ENCODE data around the gene RNASEL. TPM values are rescaled to one million over a fixed set of nuclear protein-coding genes. Genes with fewer than 3 reads are reported as not detected.
A peak's percentile ranks its signal among the peaks of the same experiment; 100 is the strongest.

The RNASEL gene
- total RNA-seq, 1 donor from 2014 or later: 4.2 TPM

- no peaks in the 10 kb centered on the region for H3K27me3 Mint-ChIP-seq (ENCODE audit: unreplicated experiment)
- H3K4me3 Mint-ChIP-seq (ENCODE audit: unreplicated experiment): no peak overlapping the region
- TF ChIP-seq CTCF (IDR thresholded peaks at IDR 0.05): no peak
- no peaks in the 10 kb centered on the region for H3K9me3 Mint-ChIP-seq (ENCODE audit: unreplicated experiment)
- H3K36me3 Mint-ChIP-seq (ENCODE audit: unreplicated experiment): no peaks in the 10 kb centered on the region
- peaks cover 38% of the 10 kb centered on the region for H3K4me1 Mint-ChIP-seq (ENCODE audit: unreplicated experiment)
- no peak overlapping the region for H3K27ac Mint-ChIP-seq (ENCODE audit: unreplicated experiment)
- no peak for DNase-seq (ENCODE audit: extremely low spot score, unreplicated experiment)
Observed at GRCh38 chr1:182626527-182626926, 37.5 kb upstream of the RNASEL start.

DNA sequence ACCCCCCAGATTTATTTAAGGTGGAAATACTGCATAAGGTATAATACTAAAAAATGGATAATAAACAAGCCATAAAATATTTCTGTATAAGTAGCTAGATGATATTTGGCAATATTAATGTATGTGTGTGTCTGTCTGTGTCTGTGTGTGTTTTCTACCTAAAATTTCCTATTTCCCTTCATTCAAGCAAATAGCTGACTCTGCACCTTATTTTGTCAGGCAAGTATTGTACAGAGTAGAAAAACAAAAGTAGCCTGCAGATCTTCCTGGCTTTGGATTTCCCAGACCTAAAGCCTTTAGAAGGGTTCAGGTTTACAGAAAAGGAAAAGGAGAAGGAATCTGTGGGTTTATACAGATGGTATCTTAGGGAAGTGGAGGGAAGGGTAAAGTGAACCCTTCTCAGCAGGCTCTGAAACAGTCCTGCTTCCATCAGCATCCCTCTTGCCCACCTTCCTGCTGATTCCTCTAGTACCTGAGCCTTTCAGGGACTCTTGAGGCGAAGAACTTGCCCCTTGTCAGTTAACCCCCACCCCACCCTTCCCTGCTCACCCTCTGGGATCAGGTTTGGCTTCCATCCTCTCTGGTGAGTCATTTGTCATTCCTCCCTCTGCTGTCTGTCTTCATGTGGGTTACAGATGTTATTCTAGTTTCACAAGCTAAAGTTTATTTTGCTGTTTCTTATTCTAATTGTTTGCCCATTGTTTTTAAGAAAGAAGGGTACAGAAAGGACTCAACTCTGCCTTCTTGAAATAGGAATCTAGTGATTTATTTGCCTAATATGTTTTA lies 36.9 kb upstream of the RNASEL start:
- Mint-ChIP-seq H3K4me1 (ENCODE audit: unreplicated experiment) (peaks cover 38% of the 10 kb centered on the region), H3K4me3 (ENCODE audit: unreplicated experiment) (no peak overlapping the region), H3K36me3 (ENCODE audit: unreplicated experiment) (peaks cover 1% of the 10 kb centered on the region), H3K27ac (ENCODE audit: unreplicated experiment) (peak overlapping the region; percentile 66), H3K9me3 (ENCODE audit: unreplicated experiment) (peaks cover 3% of the 10 kb centered on the region), H3K27me3 (ENCODE audit: unreplicated experiment) (no peaks in the 10 kb centered on the region)
- no peak for TF ChIP-seq CTCF (IDR thresholded peaks at IDR 0.05)
- no peak for DNase-seq (ENCODE audit: extremely low spot score, unreplicated experiment)

GRCh38 chr1:182625024-182625423 lies 36.0 kb upstream of the RNASEL start:
- no peak for DNase-seq (ENCODE audit: extremely low spot score, unreplicated experiment)
- Mint-ChIP-seq H3K27ac (ENCODE audit: unreplicated experiment) (peak overlapping the region; percentile 66), H3K4me3 (ENCODE audit: unreplicated experiment) (no peak overlapping the region), H3K4me1 (ENCODE audit: unreplicated experiment) (peaks cover 38% of the 10 kb centered on the region), H3K27me3 (ENCODE audit: unreplicated experiment) (no peaks in the 10 kb centered on the region), H3K36me3 (ENCODE audit: unreplicated experiment) (peaks cover 3% of the 10 kb centered on the region), H3K9me3 (ENCODE audit: unreplicated experiment) (peaks cover 4% of the 10 kb centered on the region)
- no peak for TF ChIP-seq CTCF (IDR thresholded peaks at IDR 0.05)

GRCh38 chr1:182624577-182624976 lies 35.5 kb upstream of the RNASEL start:
- DNase-seq (ENCODE audit: extremely low spot score, unreplicated experiment): no peak
- Mint-ChIP-seq H3K36me3 (ENCODE audit: unreplicated experiment) (peaks cover 3% of the 10 kb centered on the region), H3K27me3 (ENCODE audit: unreplicated experiment) (no peaks in the 10 kb centered on the region), H3K4me1 (ENCODE audit: unreplicated experiment) (peaks cover 38% of the 10 kb centered on the region), H3K9me3 (ENCODE audit: unreplicated experiment) (peaks cover 5% of the 10 kb centered on the region), H3K27ac (ENCODE audit: unreplicated experiment) (no peak overlapping the region), H3K4me3 (ENCODE audit: unreplicated experiment) (no peak overlapping the region)
- TF ChIP-seq CTCF (IDR thresholded peaks at IDR 0.05): no peak

DNA sequence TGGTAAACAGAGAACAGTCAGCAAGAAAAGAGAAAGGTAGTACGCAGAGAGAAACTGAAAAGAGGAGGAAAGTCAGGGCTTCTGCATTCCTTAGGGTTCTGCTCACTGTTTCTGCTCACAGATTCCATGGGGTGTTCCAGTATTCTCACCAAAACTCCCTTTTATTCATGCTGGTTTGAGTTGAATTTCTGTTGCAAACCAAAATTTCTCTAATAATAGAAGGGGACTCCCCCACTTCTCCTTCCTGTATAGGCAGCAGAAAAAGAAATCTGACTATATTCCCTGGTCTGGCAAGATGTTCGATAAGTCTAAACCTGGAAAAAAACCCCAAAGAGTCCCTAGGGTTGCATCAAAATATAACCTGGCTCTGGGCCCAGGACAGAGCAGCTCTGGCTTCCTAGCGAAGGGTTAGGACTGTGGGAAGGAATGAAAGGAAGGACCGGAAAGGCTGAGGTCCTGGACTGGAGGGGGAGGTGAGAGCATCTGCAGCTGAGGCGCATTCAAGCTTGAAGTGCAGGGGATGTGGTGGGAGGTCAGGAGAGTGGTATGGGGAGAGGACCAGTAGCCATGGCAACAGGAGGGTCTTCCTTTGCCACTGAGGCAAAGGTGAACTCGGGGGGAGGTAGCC lies 34.0 kb upstream of the RNASEL start:
- peaks cover 48% of the 10 kb centered on the region for H3K4me1 Mint-ChIP-seq (ENCODE audit: unreplicated experiment)

More for the DNA sequence above, 34.0 kb upstream of the RNASEL start:
- no peak for DNase-seq (ENCODE audit: extremely low spot score, unreplicated experiment)
- peaks cover 9% of the 10 kb centered on the region for H3K9me3 Mint-ChIP-seq (ENCODE audit: unreplicated experiment)
- TF ChIP-seq CTCF (IDR thresholded peaks at IDR 0.05): no peak
- H3K4me3 Mint-ChIP-seq (ENCODE audit: unreplicated experiment): no peak overlapping the region
- H3K27ac Mint-ChIP-seq (ENCODE audit: unreplicated experiment): peak overlapping the region; percentile 49
- H3K27me3 Mint-ChIP-seq (ENCODE audit: unreplicated experiment): no peaks in the 10 kb centered on the region
- peaks cover 3% of the 10 kb centered on the region for H3K36me3 Mint-ChIP-seq (ENCODE audit: unreplicated experiment)

All from osteocyte (in vitro differentiated cells).